Heart right ventricle (tissue), 16 donors: Measurements from ENCODE around the gene ZDHHC7. TPM values are rescaled to one million over a fixed set of nuclear protein-coding genes. Genes with fewer than 3 reads are reported as not detected.

Experiments
- ATAC-seq, 8 donors: fragments of 200-7000 bp; cut with Tn5 transposase; one replicate each; pipeline ENCODE4 v1.9.1; 2020; ENCODE audit warnings: mild to moderate bottlenecking in 8 of 8, moderate library complexity in 8 of 8, moderate number of reproducible peaks in 1 of 8
- DNase-seq, 2 donors: peaks; one replicate each; pipeline ENCODE4 v3.0.0-alpha.2; 2020
- H3K27ac ChIP-seq, 10 donors: fragments of 200-600 bp; sonication (generic) in 2 of 10; one replicate each; pipeline versions ENCODE4 v1.5.0 to v1.8.0; 2020 to 2022; ENCODE audit warnings: mild to moderate bottlenecking in 3 of 10
- H3K27me3 ChIP-seq, 7 donors: fragments of 200-600 bp; one replicate each; pipeline ENCODE4 v1.8.0; 2021 to 2022; ENCODE audit warnings: mild to moderate bottlenecking in 2 of 7
- H3K36me3 ChIP-seq, 9 donors: fragments of 200-600 bp; sonication (generic) in 1 of 9; one replicate each; pipeline versions ENCODE4 v1.5.0 to v1.8.0; 2020 to 2022; ENCODE audit warnings: mild to moderate bottlenecking in 2 of 9
- H3K4me1 ChIP-seq, 9 donors: fragments of 200-600 bp; sonication (generic) in 1 of 9; one replicate each; pipeline versions ENCODE4 v1.5.0 to v1.8.0; 2020 to 2022; ENCODE audit warnings: mild to moderate bottlenecking in 4 of 9
- H3K4me3 ChIP-seq, 10 donors: fragments of 200-600 bp; sonication (generic) in 2 of 10; one replicate each; pipeline versions ENCODE4 v1.5.0 to v1.8.0; 2020 to 2022; ENCODE audit warnings: mild to moderate bottlenecking in 7 of 10, moderate library complexity in 2 of 10
- H3K9me3 ChIP-seq, 11 donors: fragments of 200-600 bp in 10 of 11; sonication (generic) in 2 of 11; one replicate each; pipeline versions ENCODE4 v1.5.0 to v1.8.0; 2013 to 2022; ENCODE audit warnings: mild to moderate bottlenecking in 2 of 11, control low read depth in 1 of 11, moderate library complexity in 1 of 11
- WGBS, 2 donors: extraction: QIAGEN DNeasy Blood & Tissue Kit; methylation state at CpG; one replicate each; pipeline ENCODE4 v1.1.7; 2013; ENCODE audit warnings: inconsistent platforms in 1 of 2; 5-methylcytosine and 5-hydroxymethylcytosine counted together
- intact Hi-C, 10 donors: fragments of 100-400 bp; cut with DNase I; formaldehyde crosslinking; loops; one replicate each; pipeline versions ENCODE4 v1.11.1 to v1.14.2; 2022
- polyA plus RNA-seq, 2 donors: library from polyadenylated mRNA; stranded (reverse); fragments of 200-250 nt; gene quantifications; one replicate each; pipeline ENCODE4 v1.2.3, GENCODE V29; 2013
- total RNA-seq, 10 donors: library from RNA; stranded (reverse); fragmentation: NEBNext Ultra II Directional in 3 of 10; extraction: Animal tissue kit (Norgen Biotek cat#: 25700) in 3 of 10; gene quantifications; one replicate each; pipeline versions ENCODE4 v1.2.1 to v1.2.4, GENCODE V29; 2021 to 2023
- TF ChIP-seq, protein P1 (sequence below), 9 donors: fragments of 200-600 bp; sonication (generic) in 2 of 9; IDR thresholded peaks; one replicate each; pipeline versions ENCODE4 v1.5.0 to v1.8.0; 2021 to 2022; ENCODE audit warnings: antibody characterized with exemption in 9 of 9, mild to moderate bottlenecking in 5 of 9, moderate library complexity in 1 of 9
- donor health status: Arrhythmogenic right ventricular cardiomyopathy.
- donor health status: ischemic (EF 13 %, LVEDD 7.1; RV severe dilation, severe dysfunction).
- donor health status: healthy with polysubstance abuse.
- donor health status: DM: no; HTN: yes; CAD: no.
- donor health status: DM: no; HTN: no; CAD: no.
- donor health status: ischemic (EF 25% LVEDD 6.9; RV normal size, moderate dysfunction).
- donor health status: ischemic (EF 25% LVEDD 5.7; RV mildly dilated, moderate dysfunction).
- donor health status: healthy.
- donor health status: DM: yes; HTN: yes; CAD: no.
- donor health status: Ischemic cardiomyopathy.
- donor health status: ischemic (EF 35%, LVEDD 5.7; RV mildly dilated, moderate dysfunction).
- donor health status: nonischemic (EF 11% LVEDD 7.7; RV severe dilation, severe dysfunction).
- donor health status: DM: yes; HTN: yes; CAD: no.
- donor health status: PGD.
- donor health status: ischemic (EF 29% LVEDD 5.4; RV normal size, mild dysfunction).
- donor health status: nonischemic (EF 23%, LVEDD 6.1; RV moderate dilation, normal function).

Gene ZDHHC7
- total and polyA plus RNA-seq, 12 donors, result 15.1 to 55.5 (median 41.8) TPM

DNA sequence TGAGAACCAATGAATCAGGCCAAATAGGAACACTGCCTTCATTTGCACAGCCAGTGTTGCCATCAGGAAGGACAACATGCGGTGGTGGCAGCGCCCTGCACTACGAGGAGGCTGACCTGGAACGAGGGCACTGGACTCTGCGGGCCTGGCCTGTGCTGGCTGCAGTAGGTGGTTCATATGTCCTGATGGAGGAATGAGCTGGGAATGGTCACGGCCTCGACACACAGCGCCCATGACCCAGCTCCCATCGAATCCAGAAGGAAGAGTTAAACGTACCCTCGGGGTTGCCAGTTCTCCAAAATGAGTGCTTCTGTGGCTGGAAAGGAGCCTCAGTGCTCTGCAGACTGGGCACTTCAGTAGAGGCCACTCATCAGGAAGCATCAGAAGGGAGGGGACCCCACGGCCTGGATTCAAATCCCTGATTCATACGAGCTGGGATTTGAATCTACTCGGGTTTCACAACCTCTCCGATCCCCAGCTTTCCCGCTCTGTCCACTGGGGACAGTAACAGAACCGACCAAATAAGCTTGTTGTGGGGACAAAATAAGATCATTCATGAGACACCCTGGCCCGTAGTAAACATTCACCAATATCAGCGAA lies 85.5 kb downstream of the ZDHHC7 start:
- no peaks in the 10 kb centered on the region for H3K36me3 ChIP-seq
- H3K27ac ChIP-seq, result peak overlapping the region in 4 of 10 donors; percentile 36 to 81 (median 77)
- no peak for ATAC-seq
- intact Hi-C loops, result loop anchor here in 7 of 10 donors (1.0 to 5.0 kb wide), 5 partner anchors 26 to 46 kb away; no protein-coding TSS in a partner anchor
- H3K4me3 ChIP-seq, result no peak overlapping the region
- 85 to 89% methylated on average over 19 of the region's 19 CpGs for WGBS, 2 donors
- H3K27me3 ChIP-seq, result no peaks in the 10 kb centered on the region
- TF ChIP-seq, protein P1, sequence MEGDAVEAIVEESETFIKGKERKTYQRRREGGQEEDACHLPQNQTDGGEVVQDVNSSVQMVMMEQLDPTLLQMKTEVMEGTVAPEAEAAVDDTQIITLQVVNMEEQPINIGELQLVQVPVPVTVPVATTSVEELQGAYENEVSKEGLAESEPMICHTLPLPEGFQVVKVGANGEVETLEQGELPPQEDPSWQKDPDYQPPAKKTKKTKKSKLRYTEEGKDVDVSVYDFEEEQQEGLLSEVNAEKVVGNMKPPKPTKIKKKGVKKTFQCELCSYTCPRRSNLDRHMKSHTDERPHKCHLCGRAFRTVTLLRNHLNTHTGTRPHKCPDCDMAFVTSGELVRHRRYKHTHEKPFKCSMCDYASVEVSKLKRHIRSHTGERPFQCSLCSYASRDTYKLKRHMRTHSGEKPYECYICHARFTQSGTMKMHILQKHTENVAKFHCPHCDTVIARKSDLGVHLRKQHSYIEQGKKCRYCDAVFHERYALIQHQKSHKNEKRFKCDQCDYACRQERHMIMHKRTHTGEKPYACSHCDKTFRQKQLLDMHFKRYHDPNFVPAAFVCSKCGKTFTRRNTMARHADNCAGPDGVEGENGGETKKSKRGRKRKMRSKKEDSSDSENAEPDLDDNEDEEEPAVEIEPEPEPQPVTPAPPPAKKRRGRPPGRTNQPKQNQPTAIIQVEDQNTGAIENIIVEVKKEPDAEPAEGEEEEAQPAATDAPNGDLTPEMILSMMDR (IDR thresholded peaks at IDR 0.05), result no peak
- H3K9me3 ChIP-seq, result no peaks in the 10 kb centered on the region
- DNase-seq, result no peak
- H3K4me1 ChIP-seq, result peaks cover 10 to 73% (median 59%) of the 10 kb centered on the region in 9 donors

GRCh38 chr16:84925092-84925772 lies 86.1 kb downstream of the ZDHHC7 start:
- Histone ChIP-seq H3K36me3 (no peaks in the 10 kb centered on the region), H3K9me3 (no peaks in the 10 kb centered on the region), H3K27me3 (no peaks in the 10 kb centered on the region), H3K4me3 (no peak overlapping the region), H3K27ac (peak overlapping the region in 7 of 10 donors; percentile 25 to 85 (median 76)), H3K4me1 (peaks cover 10 to 73% (median 59%) of the 10 kb centered on the region in 9 donors)
- TF ChIP-seq, protein P1 (IDR thresholded peaks at IDR 0.05), result peak; percentile 70 to 93 (median 80)
- intact Hi-C loops, result loop anchor here in 7 of 10 donors (1.0 to 5.0 kb wide), 5 partner anchors 27 to 47 kb away; no protein-coding TSS in a partner anchor
- 72 to 83% methylated on average over 11 of the region's 11 CpGs for WGBS, 2 donors
- DNase-seq, result peak; percentile 59 to 79
- ATAC-seq, result no peak

- Histone ChIP-seq H3K9me3 (no peaks in the 10 kb centered on the region), H3K36me3 (no peaks in the 10 kb centered on the region), H3K4me3 (no peak overlapping the region), H3K27me3 (no peaks in the 10 kb centered on the region), H3K27ac (peak overlapping the region in 8 of 10 donors; percentile 25 to 85 (median 75)), H3K4me1 (peaks cover 10 to 68% (median 56%) of the 10 kb centered on the region in 9 donors)
- DNase-seq (peak; percentile 71 to 74), ATAC-seq (peak; percentile 23 to 67 (median 45))
- WGBS, 2 donors, result 59 to 68% methylated on average over 23 of the region's 23 CpGs
- TF ChIP-seq, protein P1 (IDR thresholded peaks at IDR 0.05), result no peak
- intact Hi-C loops, result loop anchor here in 7 of 10 donors (1.0 to 5.0 kb wide), 6 partner anchors 28 to 92 kb away; no protein-coding TSS in a partner anchor
Measured at GRCh38 chr16:84924331-84925091, 86.8 kb downstream of the ZDHHC7 start.

Other genes with a start within 250 kb of the ZDHHC7 start
- gene CRISPLD2, start 191.6 kb downstream of the ZDHHC7 start, total RNA-seq, result 10 to 100 TPM in 7 of 10 donors, 1 to 10 TPM in 3; 7.9 to 48.1 (median 15.2) TPM
- 10 to 100 TPM; 13.2 to 25.0 TPM for gene CRISPLD2, start 191.6 kb downstream of the ZDHHC7 start, polyA plus RNA-seq
- 10 to 100 TPM in 2 of 10 donors, 1 to 10 TPM in 8; 5.9 to 10.9 (median 8.5) TPM for gene KIAA0513, start 16.3 kb upstream of the ZDHHC7 start, total RNA-seq
- 1 to 10 TPM; 2.4 to 3.1 TPM for gene KIAA0513, start 16.3 kb upstream of the ZDHHC7 start, polyA plus RNA-seq
- not detected for gene CIBAR2, start 100.9 kb upstream of the ZDHHC7 start, total RNA-seq
- gene CIBAR2, start 100.9 kb upstream of the ZDHHC7 start, polyA plus RNA-seq, result not detected